ENCODE measurements around the gene TFRC.
"Not testable (repeated sequence)": the region's sequence is repeated elsewhere in the genome, so short reads cannot be mapped to it uniquely, and the experiment has no call there.

Gene TFRC

GRCh38 chr3:196081002-196081833, 672 bp downstream of the TFRC start:
- DNase-seq (ENCODE audit: low read depth in 2 of 2) = peak; percentile 10 to 35

GRCh38 chr3:196080101-196080846, 1.6 kb downstream of the TFRC start:
- not testable (repeated sequence) for DNase-seq (ENCODE audit: low read depth in 2 of 2)

- DNase-seq (ENCODE audit: low read depth in 2 of 2) = no peak
Observed at GRCh38 chr3:196079682-196080081, 2.2 kb downstream of the TFRC start.

- no peak for DNase-seq (ENCODE audit: low read depth in 2 of 2)
Observed at GRCh38 chr3:196075013-196075412, 6.9 kb downstream of the TFRC start.

GRCh38 chr3:196073255-196073753, 8.6 kb downstream of the TFRC start:
- DNase-seq (ENCODE audit: low read depth in 2 of 2) = peak in 1 of 2 donors; percentile 35

GRCh38 chr3:196072313-196072712, 9.6 kb downstream of the TFRC start:
- DNase-seq (ENCODE audit: low read depth in 2 of 2) = no peak

- not testable (repeated sequence) for DNase-seq (ENCODE audit: low read depth in 2 of 2)
Observed at GRCh38 chr3:196068812-196069211, 13.1 kb downstream of the TFRC start.

- DNase-seq (ENCODE audit: low read depth in 2 of 2) = no peak
Observed at GRCh38 chr3:196067439-196067838, 14.5 kb downstream of the TFRC start.

GRCh38 chr3:196063971-196064370, 17.9 kb downstream of the TFRC start:
- DNase-seq (ENCODE audit: low read depth in 2 of 2) = no peak

- no peak for DNase-seq (ENCODE audit: low read depth in 2 of 2)
Observed at GRCh38 chr3:196063456-196063855, 18.4 kb downstream of the TFRC start.

GRCh38 chr3:196063049-196063448, 18.8 kb downstream of the TFRC start:
- no peak for DNase-seq (ENCODE audit: low read depth in 2 of 2)

GRCh38 chr3:196060834-196061233, 21.1 kb downstream of the TFRC start:
- DNase-seq (ENCODE audit: low read depth in 2 of 2) = no peak

- no peak for DNase-seq (ENCODE audit: low read depth in 2 of 2)
Observed at GRCh38 chr3:196057760-196058331, 24.0 kb downstream of the TFRC start.

- DNase-seq (ENCODE audit: low read depth in 2 of 2) = not testable (repeated sequence)
Observed at GRCh38 chr3:196056371-196056770, 25.5 kb downstream of the TFRC start.

GRCh38 chr3:196055683-196056270, 26.1 kb downstream of the TFRC start:
- no peak for DNase-seq (ENCODE audit: low read depth in 2 of 2)

GRCh38 chr3:196055240-196055639, 26.6 kb downstream of the TFRC start:
- no peak for DNase-seq (ENCODE audit: low read depth in 2 of 2)

- no peak for DNase-seq (ENCODE audit: low read depth in 2 of 2)
Observed at GRCh38 chr3:196054661-196055060, 27.2 kb downstream of the TFRC start.

- DNase-seq (ENCODE audit: low read depth in 2 of 2) = no peak
Observed at GRCh38 chr3:196053487-196053886, 28.4 kb downstream of the TFRC start.

- no peak for DNase-seq (ENCODE audit: low read depth in 2 of 2)
Observed at GRCh38 chr3:196051282-196052076, 30.4 kb downstream of the TFRC start.

- no peak for DNase-seq (ENCODE audit: low read depth in 2 of 2)
Observed at GRCh38 chr3:196050597-196050996, 31.3 kb downstream of the TFRC start.

- no peak for DNase-seq (ENCODE audit: low read depth in 2 of 2)
Observed at GRCh38 chr3:196049653-196050052, 32.2 kb downstream of the TFRC start.
